ENCODE measurements around the gene COL11A2. TPM values are rescaled to one million over a fixed set of nuclear protein-coding genes. Genes with fewer than 3 reads are reported as not detected.

Gene COL11A2
- total RNA-seq, 2 experiments from 2014 or later: 2.8 to 3.0 TPM

- ChIA-PET CTCF (no interaction called here), POLR2A (interaction anchor here (1.0 to 1.3 kb wide), 2 partner anchors 9 to 16 kb away, joined by 5 read pairs; partner anchors contain the start of gene RING1)
- H3K4me1 Mint-ChIP-seq (ENCODE audit: low read depth): peaks cover 29% of the 10 kb centered on the region
- Histone ChIP-seq H3K36me3 (ENCODE audit: insufficient read depth, low read length) (peaks cover 44% of the 10 kb centered on the region), H3K4me1 (ENCODE audit: insufficient read depth, low read length) (peaks cover 34% of the 10 kb centered on the region), H3K27me3 (ENCODE audit: control insufficient read depth in 1 of 2, insufficient read depth in 2 of 2, low read length in 2 of 2) (peaks cover 15 to 20% of the 10 kb centered on the region in 2 experiments), H3K4me3 (ENCODE audit: low read length) (peak overlapping the region; percentile 48), H3K9me3 (ENCODE audit: control insufficient read depth in 1 of 2, insufficient read depth in 1 of 2, low read length in 2 of 2) (peaks cover 0 to 4% of the 10 kb centered on the region in 2 experiments), H3K27ac (ENCODE audit: low read depth in 1 of 2, low read length in 2 of 2) (no peak overlapping the region)
- DNase-seq: peak in 10 of 14 experiments; percentile 12 to 68 (median 46)
- intact Hi-C loops (cut with DNase I, micrococcal nuclease): no loop called here
- TF ChIP-seq CTCF (IDR thresholded peaks at IDR 0.05): no peak
- peak; percentile 26 for ATAC-seq (ENCODE audit: poor library complexity)
- peaks cover 47% of the 10 kb centered on the region for H3K36me3 Mint-ChIP-seq (ENCODE audit: low read depth)
- H3K9me3 Mint-ChIP-seq: no peaks in the 10 kb centered on the region
- H3K27ac Mint-ChIP-seq: peak overlapping the region; percentile 30
- peak overlapping the region; percentile 85 for H3K4me3 Mint-ChIP-seq
- peaks cover 41% of the 10 kb centered on the region for H3K27me3 Mint-ChIP-seq
Observed at GRCh38 chr6:33192671-33193602, 670 bp upstream of the COL11A2 start.

- peaks cover 27% of the 10 kb centered on the region for H3K4me1 ChIP-seq (ENCODE audit: insufficient read depth, low read length)
- no peak overlapping the region for H3K27ac ChIP-seq (ENCODE audit: low read depth in 1 of 2, low read length in 2 of 2)
- POLR2A ChIA-PET: interaction anchor here (1.0 to 1.1 kb wide), 2 partner anchors 8 to 57 kb away, joined by 4 to 5 read pairs; no protein-coding TSS in a partner anchor
- ATAC-seq (ENCODE audit: poor library complexity) (no peak), DNase-seq (no peak)
- no peak overlapping the region for H3K27ac Mint-ChIP-seq
- peak overlapping the region; percentile 63 for H3K4me3 Mint-ChIP-seq
- CTCF ChIA-PET: no interaction called here
- peak overlapping the region; percentile 37 for H3K4me3 ChIP-seq (ENCODE audit: low read length)
- H3K36me3 ChIP-seq (ENCODE audit: insufficient read depth, low read length): peaks cover 30% of the 10 kb centered on the region
- H3K27me3 ChIP-seq (ENCODE audit: control insufficient read depth in 1 of 2, insufficient read depth in 2 of 2, low read length in 2 of 2): peaks cover 15 to 20% of the 10 kb centered on the region in 2 experiments
- peaks cover 53% of the 10 kb centered on the region for H3K27me3 Mint-ChIP-seq
- H3K9me3 ChIP-seq (ENCODE audit: control insufficient read depth in 1 of 2, insufficient read depth in 1 of 2, low read length in 2 of 2): peaks cover 0 to 4% of the 10 kb centered on the region in 2 experiments
- no peak for TF ChIP-seq CTCF (IDR thresholded peaks at IDR 0.05)
- no peaks in the 10 kb centered on the region for H3K9me3 Mint-ChIP-seq
- peaks cover 33% of the 10 kb centered on the region for H3K36me3 Mint-ChIP-seq (ENCODE audit: low read depth)
- intact Hi-C loops (cut with DNase I, micrococcal nuclease): no loop called here
- peaks cover 18% of the 10 kb centered on the region for H3K4me1 Mint-ChIP-seq (ENCODE audit: low read depth)
Observed at GRCh38 chr6:33191383-33192104, 723 bp downstream of the COL11A2 start.

DNA sequence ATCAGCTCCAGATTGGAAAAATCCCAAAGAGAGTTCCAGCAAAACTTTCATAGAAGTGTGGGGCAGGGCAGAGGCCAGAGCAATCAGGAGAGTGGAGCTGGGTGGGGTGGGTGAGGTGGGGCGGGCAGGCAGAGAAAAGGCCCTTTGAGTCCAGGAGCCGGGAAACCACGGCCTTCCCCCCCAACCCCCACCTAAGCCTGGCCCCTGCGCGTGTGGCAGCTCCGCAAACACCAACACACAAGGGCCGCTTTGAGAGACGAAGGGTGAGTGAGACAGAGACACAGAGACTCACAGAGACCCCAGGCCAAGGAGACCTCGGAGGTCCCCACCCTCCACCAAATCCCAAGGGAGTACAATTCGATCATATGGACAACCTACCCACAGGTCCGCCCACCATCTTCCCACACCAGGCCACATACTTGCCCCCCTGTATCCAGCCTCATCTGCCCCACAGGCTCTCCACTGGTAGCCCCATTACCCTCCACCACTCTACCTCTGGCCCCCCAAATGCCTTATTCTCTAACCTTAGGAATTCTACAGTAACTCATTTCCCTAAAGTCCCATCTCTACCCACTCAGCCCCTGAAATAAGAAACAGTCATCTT, 1.7 kb downstream of the COL11A2 start:
- H3K36me3 ChIP-seq (ENCODE audit: insufficient read depth, low read length): peaks cover 21% of the 10 kb centered on the region
- ATAC-seq (ENCODE audit: poor library complexity): no peak
- Mint-ChIP-seq H3K27ac (no peak overlapping the region), H3K36me3 (ENCODE audit: low read depth) (peaks cover 25% of the 10 kb centered on the region), H3K27me3 (peaks cover 54% of the 10 kb centered on the region), H3K4me1 (ENCODE audit: low read depth) (peaks cover 18% of the 10 kb centered on the region), H3K4me3 (peak overlapping the region; percentile 7), H3K9me3 (no peaks in the 10 kb centered on the region)
- intact Hi-C loops (cut with DNase I, micrococcal nuclease): no loop called here
- H3K4me3 ChIP-seq (ENCODE audit: low read length): no peak overlapping the region
- no peak for DNase-seq
- ChIA-PET POLR2A (interaction anchor here (0.7 to 0.9 kb wide), 2 partner anchors 9 to 18 kb away, joined by 3 read pairs; partner anchors contain the start of gene RING1), CTCF (no interaction called here)
- peaks cover 27% of the 10 kb centered on the region for H3K4me1 ChIP-seq (ENCODE audit: insufficient read depth, low read length)
- H3K27ac ChIP-seq (ENCODE audit: low read depth in 1 of 2, low read length in 2 of 2): no peak overlapping the region
- TF ChIP-seq CTCF (IDR thresholded peaks at IDR 0.05): no peak
- peaks cover 15 to 20% of the 10 kb centered on the region in 2 experiments for H3K27me3 ChIP-seq (ENCODE audit: control insufficient read depth in 1 of 2, insufficient read depth in 2 of 2, low read length in 2 of 2)
- H3K9me3 ChIP-seq (ENCODE audit: control insufficient read depth in 1 of 2, insufficient read depth in 1 of 2, low read length in 2 of 2): peaks cover 0 to 4% of the 10 kb centered on the region in 2 experiments

Measured in CD4-positive, alpha-beta T cell (primary cell).